Right cardiac atrium (tissue), 5 donors: Measurements from ENCODE around the gene CHD1. TPM values are rescaled to one million over a fixed set of nuclear protein-coding genes. Genes with fewer than 3 reads are reported as not detected.

Source experiments
- ATAC-seq, 2 donors: fragments of 200-7000 bp; cut with Tn5 transposase; one replicate each; pipeline versions ENCODE4 v1.8.0 to v1.9.1; 2020; ENCODE audit warnings: moderate library complexity in 2 of 2, mild to moderate bottlenecking in 1 of 2
- DNase-seq, 3 donors: peaks; one replicate each; pipeline ENCODE4 v3.0.0-alpha.2; 2020
- H3K27ac ChIP-seq: one replicate; pipeline ENCODE4 v1.5.1; 2013; ENCODE audit warnings: mild to moderate bottlenecking, low read length, control low read depth, moderate library complexity
- H3K27me3 ChIP-seq: one replicate; pipeline ENCODE4 v1.6.1; 2013; ENCODE audit not compliant: control insufficient read depth, insufficient read depth
- H3K4me1 ChIP-seq: one replicate; pipeline ENCODE4 v1.6.1; 2013; ENCODE audit warnings: low read length; ENCODE audit not compliant: control insufficient read depth, insufficient read depth
- H3K4me3 ChIP-seq: one replicate; pipeline ENCODE4 v1.5.1; 2013; ENCODE audit warnings: low read length, control low read depth
- H3K9me3 ChIP-seq: one replicate; pipeline ENCODE4 v1.6.1; 2013; ENCODE audit warnings: low read length; ENCODE audit not compliant: control insufficient read depth
- WGBS: extraction: QIAGEN DNeasy Blood & Tissue Kit; methylation state at CpG from one replicate; pipeline ENCODE4 v1.1.7; 2013; 5-methylcytosine and 5-hydroxymethylcytosine counted together
- intact Hi-C, 4 donors: fragments of 100-400 bp; cut with DNase I; formaldehyde crosslinking; loops; one replicate each; pipeline versions ENCODE4 v1.11.0 to v1.14.0; 2022 to 2023
- polyA plus RNA-seq: library from polyadenylated mRNA; stranded (reverse); fragments of 200-250 nt; gene quantifications from one replicate; pipeline ENCODE4 v1.2.3, GENCODE V29; 2013
- total RNA-seq, 4 donors: library from RNA; stranded (reverse); fragmentation: NEBNext Ultra II Directional; extraction: Animal tissue kit (Norgen Biotek cat#: 25700); gene quantifications; one replicate each; pipeline ENCODE4 v1.2.1, GENCODE V29; 2021
- donor health status: healthy with polysubstance abuse.
- donor health status: DM: no; HTN: yes; CAD: no.
- donor health status: DM: no; HTN: no; CAD: no.
- donor health status: DM: no; HTN: yes; CAD: no; lungs with severe emphysema.
- donor health status: DM: yes; HTN: yes; CAD: no.

CHD1 gene
- total and polyA plus RNA-seq, 5 donors, result 9.2 to 23.2 (median 14.4) TPM

- Histone ChIP-seq H3K27ac (no peak overlapping the region), H3K4me3 (no peak overlapping the region), H3K27me3 (no peaks in the 10 kb centered on the region), H3K9me3 (no peaks in the 10 kb centered on the region), H3K4me1 (no peaks in the 10 kb centered on the region)
- DNase-seq (no peak), ATAC-seq (no peak)
- intact Hi-C loops, result no loop called here
- 97% methylated on average over 2 of the region's 2 CpGs for WGBS
These were observed 124.7 kb downstream of the CHD1 start for GRCh38 chr5:98804066-98804465.

Other genes starting within 250 kb of the CHD1 start
- gene RGMB, start 155.3 kb downstream of the CHD1 start, total RNA-seq, result 10 to 100 TPM; 15.6 to 17.7 (median 16.7) TPM
- 6.5 TPM for gene RGMB, start 155.3 kb downstream of the CHD1 start, polyA plus RNA-seq